Endothelial cell (in vitro differentiated cells): ENCODE measurements around the gene TMEM242. TPM values are rescaled to one million over a fixed set of nuclear protein-coding genes. Genes with fewer than 3 reads are reported as not detected.

Experiments
- DNase-seq: peaks from one replicate; pipeline ENCODE4 v3.0.0; 2021; ENCODE audit warnings: low spot score
- H3K27ac Mint-ChIP-seq: one replicate; pipeline ENCODE4 v1.8.0; 2021; ENCODE audit warnings: mixed read lengths, inconsistent platforms; ENCODE audit not compliant: unreplicated experiment
- H3K27me3 Mint-ChIP-seq: one replicate; pipeline ENCODE4 v1.8.0; 2021; ENCODE audit warnings: mild to moderate bottlenecking, moderate library complexity, mixed read lengths, inconsistent platforms; ENCODE audit not compliant: unreplicated experiment
- H3K36me3 Mint-ChIP-seq: one replicate; pipeline ENCODE4 v1.8.0; 2021; ENCODE audit warnings: mild to moderate bottlenecking, low read depth, mixed read lengths, inconsistent platforms; ENCODE audit not compliant: unreplicated experiment
- H3K4me1 Mint-ChIP-seq: one replicate; pipeline ENCODE4 v1.8.0; 2021; ENCODE audit warnings: mild to moderate bottlenecking, mixed read lengths, inconsistent platforms; ENCODE audit not compliant: unreplicated experiment
- H3K4me3 Mint-ChIP-seq: one replicate; pipeline ENCODE4 v1.8.0; 2021; ENCODE audit warnings: mild to moderate bottlenecking, mixed read lengths, inconsistent platforms; ENCODE audit not compliant: unreplicated experiment
- H3K9me3 Mint-ChIP-seq: one replicate; pipeline ENCODE4 v1.8.0; 2021; ENCODE audit warnings: mixed read lengths, inconsistent platforms; ENCODE audit not compliant: unreplicated experiment
- CTCF ChIP-seq: fragments of 200-600 bp; sonication (generic); IDR thresholded peaks from one replicate; pipeline ENCODE4 v1.5.0; 2021; ENCODE audit warnings: antibody characterized with exemption; ENCODE audit not compliant: unreplicated experiment
- total RNA-seq: library from RNA; stranded (reverse); fragmentation: NEBNext Ultra II Directional; extraction: Animal tissue kit (Norgen Biotek cat#: 25700); gene quantifications from one replicate; pipeline ENCODE4 v1.2.1, GENCODE V29; 2021; ENCODE audit not compliant: unreplicated experiment

The TMEM242 gene
- total RNA-seq, 1 donor from 2014 or later: 10.8 TPM

GRCh38 chr6:157253017-157253416, 70.3 kb downstream of the TMEM242 start:
- Mint-ChIP-seq H3K4me3 (no peak overlapping the region), H3K36me3 (peaks cover 3% of the 10 kb centered on the region), H3K27me3 (no peaks in the 10 kb centered on the region), H3K27ac (peak overlapping the region; percentile 30), H3K4me1 (peaks cover 20% of the 10 kb centered on the region), H3K9me3 (no peaks in the 10 kb centered on the region)
- TF ChIP-seq CTCF: no peak
- DNase-seq: no peak

GRCh38 chr6:157251586-157252247, 71.6 kb downstream of the TMEM242 start:
- TF ChIP-seq CTCF: no peak
- no peaks in the 10 kb centered on the region for H3K27me3 Mint-ChIP-seq

GRCh38 chr6:157249826-157250225, 73.5 kb downstream of the TMEM242 start:
- Mint-ChIP-seq H3K4me1 (peaks cover 20% of the 10 kb centered on the region), H3K36me3 (peaks cover 4% of the 10 kb centered on the region), H3K9me3 (no peaks in the 10 kb centered on the region), H3K27ac (no peak overlapping the region), H3K4me3 (no peak overlapping the region), H3K27me3 (no peaks in the 10 kb centered on the region)
- TF ChIP-seq CTCF: no peak
- DNase-seq: no peak

More at GRCh38 chr6:157251586-157252247, 71.6 kb downstream of the TMEM242 start:
- no peak for DNase-seq
- H3K27ac Mint-ChIP-seq: no peak overlapping the region
- peaks cover 4% of the 10 kb centered on the region for H3K36me3 Mint-ChIP-seq
- H3K9me3 Mint-ChIP-seq: no peaks in the 10 kb centered on the region
- no peak overlapping the region for H3K4me3 Mint-ChIP-seq
- peaks cover 20% of the 10 kb centered on the region for H3K4me1 Mint-ChIP-seq

GRCh38 chr6:157248264-157248663, 75.1 kb downstream of the TMEM242 start:
- no peak overlapping the region for H3K4me3 Mint-ChIP-seq
- H3K4me1 Mint-ChIP-seq: peaks cover 16% of the 10 kb centered on the region
- H3K27me3 Mint-ChIP-seq: no peaks in the 10 kb centered on the region
- H3K36me3 Mint-ChIP-seq: peaks cover 7% of the 10 kb centered on the region
- H3K9me3 Mint-ChIP-seq: no peaks in the 10 kb centered on the region
- DNase-seq: no peak
- TF ChIP-seq CTCF: no peak
- no peak overlapping the region for H3K27ac Mint-ChIP-seq

- Mint-ChIP-seq H3K36me3 (peaks cover 9% of the 10 kb centered on the region), H3K27me3 (peaks cover under 1% of the 10 kb centered on the region), H3K9me3 (no peaks in the 10 kb centered on the region), H3K27ac (no peak overlapping the region), H3K4me3 (no peak overlapping the region), H3K4me1 (peaks cover 3% of the 10 kb centered on the region)
- DNase-seq: no peak
- TF ChIP-seq CTCF: no peak
These were observed 76.4 kb downstream of the TMEM242 start for GRCh38 chr6:157246771-157247484.
